Endothelial cell of umbilical vein (primary cell): Measurements from ENCODE around the gene HIGD1C. TPM values are rescaled to one million over a fixed set of nuclear protein-coding genes. Genes with fewer than 3 reads are reported as not detected.

Source experiments
- BruUV-seq: library from RNA; stranded (reverse); fragments of 400-500 nt; replicated peaks from 2 replicates; lab custom pipeline; 2021; lab: Mats Ljungman, UMichigan
- CTCF ChIA-PET: fragments of 300-600, 350-600 bp; sonication (Branson Sonifier 250); formaldehyde crosslinking; loops from one replicate; lab custom pipeline; 2021; ENCODE audit warnings: antibody characterized with exemption, inconsistent platforms; lab: Charles Lee
- POLR2A ChIA-PET: fragments of 300-600, 350-600 bp; sonication (Branson Sonifier 250); formaldehyde crosslinking; loops from one replicate; lab custom pipeline; 2021; ENCODE audit warnings: antibody characterized with exemption, inconsistent platforms; lab: Charles Lee
- DNase-seq: peaks from one replicate; pipeline ENCODE4 v3.0.0-alpha.2; 2011; ENCODE audit warnings: low read depth, low spot score
- FAIRE-seq: peaks from 2 replicates; lab custom pipeline; 2011; peaks lifted over from hg19 to GRCh38; lab: Jason Lieb, UNC
- H2AFZ ChIP-seq: 2 replicates; pipeline ENCODE4 v1.6.0; 2012; ENCODE audit warnings: low read depth, low read length, control low read depth, inconsistent platforms
- H3K27ac ChIP-seq: 2 replicates; pipeline ENCODE4 v1.5.1; 2011; ENCODE audit warnings: low read depth, mild to moderate bottlenecking, control low read depth, low read length, moderate library complexity; ENCODE audit not compliant: insufficient read depth
- H3K27me3 ChIP-seq, 2 experiments: 2 replicates each; pipeline versions ENCODE4 v1.6.0 to v1.6.1; 2011; ENCODE audit warnings: low read length in 2 of 2, mixed read lengths in 1 of 2; ENCODE audit not compliant: control insufficient read depth in 2 of 2, insufficient read depth in 2 of 2
- H3K36me3 ChIP-seq, 2 experiments: 2 replicates in 1 of 2; 3 replicates in 1 of 2; pipeline ENCODE4 v1.5.1; 2011; ENCODE audit warnings: low read length in 2 of 2, mild to moderate bottlenecking in 1 of 2, moderate library complexity in 1 of 2; ENCODE audit not compliant: control insufficient read depth in 2 of 2, insufficient read depth in 2 of 2; ENCODE audit errors: extremely low read depth in 1 of 2
- H3K4me1 ChIP-seq: 3 replicates; pipeline ENCODE4 v1.5.1; 2011; ENCODE audit warnings: mild to moderate bottlenecking, low read length; ENCODE audit not compliant: control insufficient read depth, insufficient read depth; ENCODE audit errors: extremely low read depth
- H3K4me2 ChIP-seq: 2 replicates; pipeline ENCODE4 v1.6.1; 2011; ENCODE audit warnings: low read length, control low read depth, mixed read lengths; ENCODE audit not compliant: insufficient read depth
- H3K4me3 ChIP-seq, 3 experiments: fragments of 200-600 bp in 1 of 3; sonication (generic), shearing (Covaris generic) in 1 of 3; replicated peaks in 1 of 3; 2 replicates each; pipeline ENCODE4 v1.5.1; 2011 to 2016; ENCODE audit warnings: control low read depth in 3 of 3, low read length in 3 of 3, mild to moderate bottlenecking in 2 of 3, inconsistent platforms in 1 of 3, low read depth in 1 of 3, moderate library complexity in 1 of 3; ENCODE audit not compliant: insufficient read depth in 1 of 3
- H3K79me2 ChIP-seq: 2 replicates; pipeline ENCODE4 v1.6.0; 2012; ENCODE audit warnings: low read length, inconsistent platforms; ENCODE audit not compliant: control insufficient read depth, insufficient read depth
- H3K9ac ChIP-seq: replicated peaks from 2 replicates; pipeline ENCODE3; 2011; ENCODE audit warnings: low read length, control low read depth; ENCODE audit not compliant: insufficient read depth; ENCODE audit errors: extremely low read depth
- H3K9me1 ChIP-seq: replicated peaks from 3 replicates; pipeline ENCODE4 v1.6.0; 2011; ENCODE audit warnings: mild to moderate bottlenecking, low read length; ENCODE audit not compliant: control insufficient read depth, insufficient read depth; ENCODE audit errors: extremely low read depth
- H3K9me3 ChIP-seq: replicated peaks from 2 replicates; pipeline ENCODE4 v1.5.1; 2012; ENCODE audit warnings: low read length, inconsistent platforms; ENCODE audit not compliant: control insufficient read depth, insufficient read depth
- H4K20me1 ChIP-seq: replicated peaks from 2 replicates; pipeline ENCODE3; 2011; ENCODE audit warnings: mild to moderate bottlenecking, low read length; ENCODE audit not compliant: control insufficient read depth, insufficient read depth; ENCODE audit errors: extremely low read depth
- EZH2 ChIP-seq: IDR thresholded peaks from 2 replicates; pipeline ENCODE4 v1.6.1; 2012; ENCODE audit warnings: borderline replicate concordance, low read depth, mild to moderate bottlenecking, moderate library complexity, low read length, inconsistent platforms; ENCODE audit not compliant: severe bottlenecking
- FOS ChIP-seq: IDR thresholded peaks from 2 replicates; pipeline ENCODE4 v1.6.1; 2011; ENCODE audit warnings: mild to moderate bottlenecking, low read length, moderate library complexity, borderline replicate concordance; ENCODE audit not compliant: insufficient read depth
- GATA2 ChIP-seq: IDR thresholded peaks from 2 replicates; pipeline ENCODE4 v1.7.0; 2011; ENCODE audit warnings: low read depth, mild to moderate bottlenecking, moderate library complexity, mixed read lengths, low read length; ENCODE audit not compliant: insufficient read length, insufficient read depth
- JUN ChIP-seq: IDR thresholded peaks from 2 replicates; pipeline ENCODE4 v1.6.1; 2011; ENCODE audit warnings: borderline replicate concordance, low read depth; ENCODE audit not compliant: insufficient read length, insufficient read depth
- MAX ChIP-seq: IDR thresholded peaks from 2 replicates; pipeline ENCODE4 v1.6.1; 2011; ENCODE audit not compliant: insufficient read depth, insufficient read length
- MYC ChIP-seq: IDR thresholded peaks from one replicate; pipeline ENCODE4 v1.6.1; 2011; ENCODE audit warnings: mild to moderate bottlenecking, low read depth, low read length
- POLR2A ChIP-seq: IDR thresholded peaks from 2 replicates; pipeline ENCODE4 v1.6.1; 2012; ENCODE audit warnings: low read depth, mild to moderate bottlenecking, control low read depth, low read length
- POLR2AphosphoS5 ChIP-seq: IDR thresholded peaks from 2 replicates; pipeline ENCODE4 v1.6.1; 2012; ENCODE audit warnings: low read depth, mild to moderate bottlenecking, control low read depth, low read length, moderate library complexity; ENCODE audit not compliant: insufficient read depth
- dilution Hi-C: fragments of 300-500 bp; cut with MboI; formaldehyde crosslinking; loops from one replicate; pipeline ENCODE4 v1.15.0; 2019; ENCODE audit warnings: low sequenced_read_pairs; ENCODE audit not compliant: extremely low pct_ligation_motif_present
- intact Hi-C: fragments of 100-400 bp; cut with micrococcal nuclease; formaldehyde crosslinking; loops from one replicate; pipeline ENCODE4 v1.10.0; 2022
- polyA plus RNA-seq, 4 experiments: library from polyadenylated mRNA; depleted of rRNA in 3 of 4; stranded (reverse) in 3 of 4; unstranded in 1 of 4; fragments of >200 nt; gene quantifications; 2 replicates each; pipeline versions ENCODE4 v1.2.1 to v1.2.3, GENCODE V29; 2011 to 2012; ENCODE audit warnings: missing spikeins in 1 of 4
- total RNA-seq: library from RNA; stranded (reverse); gene quantifications from 2 replicates; pipeline ENCODE4 v1.2.3, GENCODE V29; 2021
- TF ChIP-seq, protein P1 (sequence below), 2 donors: IDR thresholded peaks; 1 replicate in 1 of 2; 2 replicates in 1 of 2; pipeline ENCODE4 v1.5.1; 2011; ENCODE audit warnings: low read length in 2 of 2, mild to moderate bottlenecking in 2 of 2, moderate library complexity in 2 of 2, control low read depth in 1 of 2, inconsistent platforms in 1 of 2, low read depth in 1 of 2; ENCODE audit not compliant: insufficient read depth in 1 of 2; ENCODE audit errors: extremely low read depth in 1 of 2

HIGD1C gene
- total and polyA plus RNA-seq, 2 donors (not counting 3 experiments of a cell fraction or from before 2014, with no cell fraction given), result not detected

- Histone ChIP-seq H3K79me2 (no peaks in the 10 kb centered on the region), H3K27ac (no peak overlapping the region), H2AFZ (peak overlapping the region; percentile 12), H3K9ac (no peak overlapping the region), H3K9me1 (no peaks in the 10 kb centered on the region), H3K4me1 (no peaks in the 10 kb centered on the region), H3K4me2 (no peak overlapping the region), H3K27me3 (no peaks in the 10 kb centered on the region), H3K36me3 (peaks cover 0 to 3% of the 10 kb centered on the region in 2 experiments), H3K9me3 (no peaks in the 10 kb centered on the region), H4K20me1 (no peaks in the 10 kb centered on the region), H3K4me3 (no peak overlapping the region)
- intact Hi-C loops, result no loop called here
- TF ChIP-seq, protein P1, sequence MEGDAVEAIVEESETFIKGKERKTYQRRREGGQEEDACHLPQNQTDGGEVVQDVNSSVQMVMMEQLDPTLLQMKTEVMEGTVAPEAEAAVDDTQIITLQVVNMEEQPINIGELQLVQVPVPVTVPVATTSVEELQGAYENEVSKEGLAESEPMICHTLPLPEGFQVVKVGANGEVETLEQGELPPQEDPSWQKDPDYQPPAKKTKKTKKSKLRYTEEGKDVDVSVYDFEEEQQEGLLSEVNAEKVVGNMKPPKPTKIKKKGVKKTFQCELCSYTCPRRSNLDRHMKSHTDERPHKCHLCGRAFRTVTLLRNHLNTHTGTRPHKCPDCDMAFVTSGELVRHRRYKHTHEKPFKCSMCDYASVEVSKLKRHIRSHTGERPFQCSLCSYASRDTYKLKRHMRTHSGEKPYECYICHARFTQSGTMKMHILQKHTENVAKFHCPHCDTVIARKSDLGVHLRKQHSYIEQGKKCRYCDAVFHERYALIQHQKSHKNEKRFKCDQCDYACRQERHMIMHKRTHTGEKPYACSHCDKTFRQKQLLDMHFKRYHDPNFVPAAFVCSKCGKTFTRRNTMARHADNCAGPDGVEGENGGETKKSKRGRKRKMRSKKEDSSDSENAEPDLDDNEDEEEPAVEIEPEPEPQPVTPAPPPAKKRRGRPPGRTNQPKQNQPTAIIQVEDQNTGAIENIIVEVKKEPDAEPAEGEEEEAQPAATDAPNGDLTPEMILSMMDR (IDR thresholded peaks at IDR 0.05; ENCODE audit: extremely low read depth in 1 of 2, insufficient read depth in 1 of 2, low read depth in 1 of 2, low read length in 2 of 2), result no peak
- no peak for TF ChIP-seq EZH2
- TF ChIP-seq GATA2, result no peak
- no peak for TF ChIP-seq MYC
- no peak for TF ChIP-seq FOS
- TF ChIP-seq MAX, result no peak
- TF ChIP-seq POLR2A, result no peak
- no peak for TF ChIP-seq POLR2AphosphoS5
- TF ChIP-seq JUN, result no peak
- BruUV-seq, result no TSS peak
- ChIA-PET POLR2A (interaction anchor here (0.9 kb wide), 1 partner anchor 10 kb away, joined by 3 read pairs; a partner anchor contains a TSS), CTCF (interaction anchor here (0.9 kb wide), 1 partner anchor 110 kb away, joined by 3 read pairs; no protein-coding TSS in a partner anchor)
- no peak for DNase-seq
- peak; percentile 31 for FAIRE-seq
- dilution Hi-C loops, result no loop called here
Observed at GRCh38 chr12:50934371-50934851, 17.9 kb upstream of the HIGD1C start.
